AG09309 (cell line): Measurements from ENCODE around the gene CHKA.

Source experiments
- DNase-seq: peaks from one replicate; pipeline ENCODE4 v3.0.0-alpha.2; 2010; ENCODE audit warnings: low read depth
- H3K4me3 ChIP-seq: 2 replicates; pipeline ENCODE4 v1.5.1; 2011; ENCODE audit warnings: mild to moderate bottlenecking, low read depth, low read length, moderate library complexity; ENCODE audit not compliant: control insufficient read depth
- CTCF ChIP-seq: IDR thresholded peaks from 2 replicates; pipeline ENCODE4 v1.5.1; 2011; ENCODE audit warnings: mild to moderate bottlenecking, low read depth, low read length, inconsistent platforms; ENCODE audit not compliant: insufficient read depth, control insufficient read depth; ENCODE audit errors: missing control alignments

Gene CHKA

GRCh38 chr11:68117853-68118470 is 3.2 kb downstream of the CHKA start:
- TF ChIP-seq CTCF = no peak
- no peak for DNase-seq
- H3K4me3 ChIP-seq = no peak overlapping the region

- no peak for TF ChIP-seq CTCF
- no peak for DNase-seq
- no peak overlapping the region for H3K4me3 ChIP-seq
Observed at GRCh38 chr11:68116974-68117373, 4.2 kb downstream of the CHKA start.

- TF ChIP-seq CTCF = no peak
- H3K4me3 ChIP-seq = no peak overlapping the region
- DNase-seq = no peak
Observed at GRCh38 chr11:68116126-68116525, 5.1 kb downstream of the CHKA start.

GRCh38 chr11:68115285-68115684 is 5.9 kb downstream of the CHKA start:
- no peak for TF ChIP-seq CTCF
- DNase-seq = no peak
- H3K4me3 ChIP-seq = no peak overlapping the region

GRCh38 chr11:68113986-68114385 is 7.2 kb downstream of the CHKA start:
- no peak for DNase-seq
- H3K4me3 ChIP-seq = no peak overlapping the region
- TF ChIP-seq CTCF = peak; percentile 15

GRCh38 chr11:68107689-68108088 is 13.5 kb downstream of the CHKA start:
- TF ChIP-seq CTCF = no peak
- no peak overlapping the region for H3K4me3 ChIP-seq
- DNase-seq = no peak

- TF ChIP-seq CTCF = no peak
- DNase-seq = no peak
- no peak overlapping the region for H3K4me3 ChIP-seq
Observed at GRCh38 chr11:68106165-68106940, 14.8 kb downstream of the CHKA start.
